HG02973 (cell line): ENCODE results near the gene CASKIN1.
"Not testable (repeated sequence)": the region's sequence is repeated elsewhere in the genome, so short reads cannot be mapped to it uniquely, and the experiment has no call there.

ENCODE experiments used
- ATAC-seq: cut with Tn5 transposase; IDR thresholded peaks from one replicate; pipeline ENCODE4 v1.9.1; 2021; ENCODE audit warnings: moderate library complexity; ENCODE audit not compliant: unreplicated experiment

The CASKIN1 gene

GRCh38 chr16:2211923-2212347, 15.5 kb upstream of the CASKIN1 start:
- no peak for ATAC-seq

DNA sequence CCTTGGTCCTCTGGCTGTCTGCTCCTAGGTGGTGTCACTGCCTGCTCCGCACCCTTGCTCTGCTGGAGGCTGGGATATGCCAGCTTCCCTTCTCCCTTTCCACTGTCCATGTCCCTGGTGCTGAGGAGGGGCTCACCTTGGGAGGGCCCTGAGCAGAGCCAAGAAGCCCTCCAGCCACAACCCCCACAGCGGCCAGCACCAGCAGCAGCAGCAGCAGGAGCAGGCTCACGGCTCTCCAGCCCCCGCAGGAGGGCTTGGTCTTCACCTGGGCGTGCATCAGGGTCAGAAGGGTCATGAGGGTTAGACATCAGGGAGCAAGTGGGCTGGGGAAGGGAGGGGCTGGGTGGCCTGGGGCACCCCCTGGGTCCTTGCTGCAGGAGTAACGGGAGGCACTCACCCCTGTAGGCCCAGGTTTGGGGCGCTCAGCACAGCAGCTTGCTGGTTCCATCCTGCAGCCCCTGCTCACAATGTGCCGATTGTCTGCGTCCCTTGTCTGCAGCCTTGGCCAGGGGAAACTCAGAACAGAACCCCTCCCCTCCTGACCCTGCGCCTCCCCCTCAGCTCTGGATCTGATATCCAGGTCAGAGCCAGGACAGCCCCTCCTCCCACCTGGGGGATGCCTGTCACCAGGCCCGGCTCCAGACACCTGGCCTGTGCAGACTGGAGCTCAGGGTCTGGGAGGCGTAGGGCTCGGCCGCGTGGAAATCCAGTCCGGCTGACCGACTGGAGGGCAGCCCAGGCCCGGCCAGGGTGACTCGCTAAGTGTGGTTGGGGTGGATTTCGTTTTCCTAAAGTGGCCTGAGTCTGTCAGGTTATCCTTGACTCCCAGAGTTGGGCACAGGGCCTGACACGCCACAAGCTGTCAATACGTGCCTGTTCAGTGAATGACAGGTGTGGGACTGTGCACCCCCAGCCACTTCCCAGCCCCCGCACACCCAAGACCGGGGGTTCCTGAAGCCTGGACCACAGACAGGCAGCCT, 14.3 kb upstream of the CASKIN1 start, which contains the start of gene BRICD5:
Gene BRICD5 (minus strand): TSS at position 478 of the 980 bp plus-strand sequence. CDS start 30 bp downstream, at position 448.
- ATAC-seq: no peak

DNA sequence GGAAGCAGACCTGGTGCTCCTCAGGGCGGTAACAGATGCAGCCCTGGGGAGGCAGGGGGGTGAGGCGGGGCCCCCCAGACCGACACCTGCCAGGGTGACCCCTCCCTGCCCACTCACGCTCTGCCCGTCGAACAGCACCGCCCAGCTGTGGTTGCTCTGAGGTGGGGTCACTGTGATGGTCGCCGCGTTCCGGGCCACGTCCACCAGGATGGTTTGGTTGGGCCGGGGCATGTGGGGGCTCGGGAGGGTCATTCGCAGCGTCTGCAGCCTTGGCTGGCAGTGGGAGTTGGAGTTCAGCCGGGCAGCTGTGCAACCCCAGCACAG, 13.6 kb upstream of the CASKIN1 start:
- no peak for ATAC-seq

GRCh38 chr16:2209258-2210008, 13.0 kb upstream of the CASKIN1 start:
- no peak for ATAC-seq

DNA sequence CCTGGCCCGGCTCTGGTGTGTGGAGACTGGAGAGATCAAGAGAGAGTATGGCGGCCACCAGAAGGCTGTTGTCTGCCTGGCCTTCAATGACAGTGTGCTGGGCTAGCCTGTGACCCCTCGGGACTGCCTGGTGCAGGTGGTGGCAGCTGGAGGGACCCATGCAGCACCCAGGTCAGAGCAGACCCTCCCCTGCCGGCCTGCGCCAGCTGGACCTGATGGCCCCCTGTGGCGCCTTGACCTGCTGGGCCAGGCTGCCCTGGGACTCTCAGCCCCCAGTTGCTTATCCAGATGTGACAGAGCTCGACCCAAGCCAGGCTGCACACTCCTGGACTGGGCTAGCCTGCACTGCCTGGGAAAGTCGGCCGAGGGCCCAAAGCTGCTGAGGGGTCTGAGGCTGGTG, 12.4 kb upstream of the CASKIN1 start:
- ATAC-seq: no peak

GRCh38 chr16:2208308-2208707, 11.9 kb upstream of the CASKIN1 start:
- ATAC-seq: no peak

GRCh38 chr16:2207872-2208271, 11.5 kb upstream of the CASKIN1 start:
- ATAC-seq: no peak

- ATAC-seq: no peak
Observed at GRCh38 chr16:2206780-2207433, 10.5 kb upstream of the CASKIN1 start.

DNA sequence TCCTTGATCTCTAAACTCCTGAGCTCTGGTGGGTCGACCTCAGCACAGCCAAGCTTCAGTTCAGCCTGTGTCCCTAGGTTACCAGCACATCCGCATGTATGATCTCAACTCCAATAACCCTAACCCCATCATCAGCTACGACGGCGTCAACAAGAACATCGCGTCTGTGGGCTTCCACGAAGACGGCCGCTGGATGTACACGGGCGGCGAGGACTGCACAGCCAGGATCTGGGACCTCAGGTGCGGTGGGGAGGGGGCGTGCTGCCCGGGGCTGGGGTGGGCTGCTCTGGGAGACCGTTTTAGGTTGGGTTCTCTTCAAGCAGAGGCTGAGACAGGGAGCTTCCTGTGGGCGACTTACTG, 10.0 kb upstream of the CASKIN1 start:
- no peak for ATAC-seq

- ATAC-seq: peak; percentile 20
Observed at GRCh38 chr16:2205967-2206313, 9.5 kb upstream of the CASKIN1 start.

- peak; percentile 62 for ATAC-seq
Observed at GRCh38 chr16:2205104-2205966, 8.9 kb upstream of the CASKIN1 start, which contains the start of gene MLST8. MLST8 (plus strand) TSS chr16:2205454; CDS start chr16:2206086, 632 bp downstream.

GRCh38 chr16:2204416-2205103, 8.2 kb upstream of the CASKIN1 start:
- ATAC-seq: no peak

GRCh38 chr16:2203119-2203688, 6.8 kb upstream of the CASKIN1 start:
- not testable (repeated sequence) for ATAC-seq

DNA sequence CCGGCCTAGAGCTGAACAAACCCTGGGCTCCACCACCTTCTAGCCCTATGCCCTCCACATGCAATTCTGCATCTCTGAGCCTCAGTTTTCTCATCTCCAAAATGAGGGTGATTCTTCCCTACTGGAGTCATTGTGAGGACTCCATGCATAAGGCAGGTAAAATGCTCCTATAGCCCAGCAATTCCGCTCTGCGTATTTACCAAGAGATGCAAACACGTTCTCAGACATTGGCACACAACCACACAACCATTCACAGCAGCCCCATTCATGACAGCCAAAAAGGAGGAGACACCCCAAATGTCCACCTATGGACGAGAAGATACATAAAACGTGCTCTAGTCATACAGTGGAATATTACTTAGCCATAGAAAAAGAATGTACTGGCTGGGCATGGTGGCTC, 3.9 kb upstream of the CASKIN1 start:
- ATAC-seq: no peak

DNA sequence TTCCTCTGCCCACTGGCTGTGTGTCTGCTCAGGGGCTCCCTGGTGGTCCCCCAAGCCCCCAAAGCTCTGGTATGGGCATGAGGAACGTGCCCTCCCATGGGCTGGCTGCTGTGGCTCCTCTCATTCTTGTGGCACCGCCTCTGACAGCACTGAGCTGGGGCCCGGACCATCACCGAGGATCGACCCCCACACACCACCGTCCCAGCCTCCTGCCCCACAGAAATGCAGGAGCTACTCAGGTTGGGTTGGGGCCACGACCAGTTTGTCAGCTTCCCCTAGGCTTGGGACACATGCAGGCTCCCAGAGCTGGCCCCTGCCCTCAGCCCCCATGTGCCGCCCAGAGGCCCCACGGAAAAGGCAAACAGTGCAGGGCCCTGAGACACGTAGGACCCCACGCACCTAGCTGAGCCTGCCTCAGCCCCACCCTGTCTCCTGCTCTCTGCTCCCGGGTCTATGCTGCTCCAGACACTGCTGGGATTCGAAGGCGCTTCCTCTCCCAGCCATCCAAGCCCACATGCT, 3.3 kb upstream of the CASKIN1 start:
- no peak for ATAC-seq

DNA sequence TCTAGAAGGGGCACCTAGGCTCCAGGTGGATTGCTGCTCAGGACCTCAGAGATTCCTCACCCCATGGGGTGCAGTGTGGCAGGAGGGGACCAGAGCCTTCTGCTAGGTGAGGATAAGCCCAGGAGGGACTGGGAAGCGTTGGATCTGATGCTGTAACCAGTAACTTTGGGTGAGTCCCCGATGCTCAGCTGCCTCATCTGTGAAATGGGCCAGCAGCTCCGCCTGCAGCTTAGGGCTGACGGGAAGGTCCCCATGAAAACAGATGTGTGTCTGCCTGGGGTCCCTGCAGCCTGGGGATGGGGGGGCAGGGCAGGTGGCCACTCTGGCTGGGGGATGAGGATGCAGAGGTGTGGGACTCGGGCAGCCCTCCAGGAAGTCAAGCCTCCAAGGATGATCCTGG, 2.7 kb upstream of the CASKIN1 start:
- ATAC-seq: no peak

DNA sequence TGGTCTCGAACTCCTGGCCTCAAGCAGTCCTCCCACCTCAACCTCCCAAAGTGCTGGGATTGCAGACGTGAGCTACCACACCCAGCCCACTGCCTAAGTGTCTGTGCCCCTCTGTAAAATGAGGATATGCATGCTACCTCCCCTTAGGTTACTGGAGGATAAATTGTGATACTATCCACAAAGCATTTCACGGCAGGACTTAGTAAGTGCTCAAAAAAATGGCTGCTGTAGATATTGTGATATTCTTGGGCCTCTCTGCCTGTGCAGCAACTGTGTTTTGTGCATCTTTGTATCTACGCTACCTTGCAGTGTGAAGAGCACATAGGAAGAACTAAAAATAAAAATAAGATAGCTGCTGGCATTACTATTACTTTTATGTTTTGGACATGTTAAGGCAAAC, 1.9 kb upstream of the CASKIN1 start:
- ATAC-seq: no peak

DNA sequence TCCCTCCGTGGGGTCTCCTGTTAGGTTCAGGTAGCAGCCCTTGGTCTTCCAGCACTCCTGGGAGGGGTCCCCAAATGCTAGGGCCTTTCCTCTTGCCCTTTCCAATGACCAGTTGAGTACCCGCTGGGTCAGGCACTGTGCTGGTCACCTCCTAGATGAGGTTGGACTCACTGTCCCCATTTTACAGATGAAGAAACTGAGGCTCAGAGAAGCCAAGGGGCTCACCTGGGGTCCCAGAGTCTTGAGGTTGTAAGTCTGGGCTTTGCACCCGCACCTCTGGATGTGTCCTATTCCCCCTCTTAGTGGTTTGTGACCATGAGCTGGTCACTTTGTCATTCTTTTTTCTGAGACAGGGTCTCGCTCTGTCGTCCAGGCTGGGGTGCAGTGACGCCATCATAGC, 1.4 kb upstream of the CASKIN1 start:
- ATAC-seq: no peak

- no peak for ATAC-seq
Observed at GRCh38 chr16:2196981-2197511, 641 bp upstream of the CASKIN1 start.
